Hindlimb muscle (tissue), 1 donor: Measurements from ENCODE around the gene MAGEB1. TPM values are rescaled to one million over a fixed set of nuclear protein-coding genes. Genes with fewer than 3 reads are reported as not detected.

ENCODE experiments used
- DNase-seq: peaks from one replicate; pipeline ENCODE4 v3.0.0-alpha.2; 2013
- polyA plus RNA-seq: library from polyadenylated mRNA; unstranded; fragments of 120-200 nt; gene quantifications from one replicate; pipeline ENCODE4 v1.2.1, GENCODE V29; 2013; ENCODE audit not compliant: insufficient read length

The MAGEB1 gene, protein sequence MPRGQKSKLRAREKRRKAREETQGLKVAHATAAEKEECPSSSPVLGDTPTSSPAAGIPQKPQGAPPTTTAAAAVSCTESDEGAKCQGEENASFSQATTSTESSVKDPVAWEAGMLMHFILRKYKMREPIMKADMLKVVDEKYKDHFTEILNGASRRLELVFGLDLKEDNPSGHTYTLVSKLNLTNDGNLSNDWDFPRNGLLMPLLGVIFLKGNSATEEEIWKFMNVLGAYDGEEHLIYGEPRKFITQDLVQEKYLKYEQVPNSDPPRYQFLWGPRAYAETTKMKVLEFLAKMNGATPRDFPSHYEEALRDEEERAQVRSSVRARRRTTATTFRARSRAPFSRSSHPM
- polyA plus RNA-seq, result not detected

DNA sequence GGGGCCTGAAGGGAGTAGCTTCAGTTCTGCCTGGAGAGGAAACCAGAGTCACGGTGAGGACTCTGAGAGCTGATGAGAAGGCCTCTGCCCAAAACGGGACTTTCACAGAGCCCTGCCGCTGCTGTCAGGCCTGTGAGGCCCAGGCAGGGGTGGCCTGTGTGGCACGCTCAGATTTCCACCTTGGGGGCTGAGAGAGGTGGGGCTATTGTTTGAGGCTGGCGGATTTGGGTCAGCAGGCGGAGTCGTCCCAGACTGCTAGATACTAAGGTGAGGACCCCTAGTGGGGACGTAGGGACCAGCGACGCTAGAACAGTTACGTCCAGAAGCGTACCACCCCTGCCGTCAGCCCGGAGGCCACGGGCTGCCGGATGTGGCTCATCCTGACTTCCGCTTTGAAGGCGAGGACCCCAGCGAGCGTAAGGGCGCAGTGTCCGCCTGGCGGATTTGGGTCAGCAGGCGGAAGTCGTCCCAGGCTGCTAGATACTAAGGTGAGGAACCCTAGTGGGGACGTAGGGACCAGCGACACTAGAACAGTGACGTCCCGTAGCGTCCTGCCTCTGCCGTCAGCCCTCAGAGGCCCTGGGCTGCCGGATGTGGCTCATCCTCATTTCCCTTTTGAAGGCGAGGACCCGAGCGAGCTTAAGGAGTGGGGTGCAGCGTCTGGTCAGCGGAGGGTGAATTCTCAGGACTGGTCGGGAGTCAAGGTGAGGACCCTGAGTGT, at the start of gene MAGEB1:
MAGEB1 (plus strand) TSS at position 378 of the 721 bp plus-strand sequence. CDS start 3,348 bp downstream, outside the sequence.
- DNase-seq, result no peak

DNA sequence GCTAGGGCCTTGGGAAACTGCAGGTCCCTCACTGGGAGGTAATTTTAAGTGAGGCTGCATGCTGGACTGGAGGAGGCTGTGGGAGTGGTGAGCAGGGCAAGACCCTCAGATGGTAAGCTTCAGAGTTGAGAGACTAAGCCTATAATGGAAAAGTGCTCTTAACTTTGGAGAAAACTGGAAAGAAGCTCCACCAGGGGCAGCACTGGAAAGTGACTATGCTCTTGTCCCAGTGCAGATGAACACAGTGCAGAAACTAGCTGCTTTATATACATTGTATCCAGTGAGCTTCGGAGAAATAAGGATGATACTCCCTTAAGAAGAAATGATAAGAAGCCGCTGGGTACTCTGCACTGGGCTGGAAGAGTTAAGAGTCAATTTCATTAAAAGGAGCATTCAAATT, 34.8 kb upstream of the MAGEB1 start:
- DNase-seq, result no peak

DNA sequence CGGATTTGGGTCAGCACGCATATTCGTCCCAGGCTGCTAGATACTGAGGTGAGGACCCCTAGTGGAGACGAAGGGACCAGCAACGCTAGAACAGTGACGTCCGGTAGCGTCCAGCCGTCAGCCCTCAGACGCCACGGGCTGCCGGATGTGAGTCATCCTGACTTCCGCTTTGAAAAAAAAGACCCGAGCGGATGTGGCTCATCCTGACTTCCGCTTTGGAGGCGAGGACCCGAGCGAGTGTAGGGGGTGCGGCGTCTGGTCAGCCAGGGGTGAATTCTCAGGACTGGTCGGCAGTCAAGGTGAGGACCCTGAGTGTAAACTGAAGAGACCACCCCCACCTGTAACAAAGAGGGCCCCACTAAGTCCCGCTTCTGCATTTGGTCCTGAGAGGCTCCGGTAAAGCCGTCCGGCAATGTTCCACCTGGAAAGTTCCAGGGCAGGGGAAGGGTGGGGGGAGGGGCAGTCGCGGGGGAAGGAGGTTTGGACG, 31.5 kb upstream of the MAGEB1 start, which contains the start of gene MAGEB2:
MAGEB2 (plus strand) TSS at position 207 of the 487 bp plus-strand sequence. CDS start 3,018 bp downstream, outside the sequence.
- DNase-seq, result no peak

DNA sequence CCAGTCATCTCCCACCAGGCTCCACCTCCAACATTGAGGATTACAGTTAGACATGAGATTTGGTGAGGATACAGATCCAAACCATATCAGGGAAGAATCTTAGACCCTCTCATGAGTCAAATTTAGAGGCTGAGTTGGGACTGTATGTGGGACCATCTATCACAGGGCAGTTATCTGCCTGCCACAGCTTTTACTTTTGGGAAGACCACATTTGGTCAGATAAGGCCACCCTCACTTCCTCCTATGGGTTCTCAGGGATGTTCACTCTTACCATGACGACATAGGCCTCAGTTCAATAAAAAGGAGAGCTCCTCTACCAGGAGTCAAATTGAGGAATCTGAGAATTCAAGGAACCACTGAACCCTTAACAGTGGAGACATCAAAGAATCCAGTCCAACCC, 29.5 kb upstream of the MAGEB1 start:
- no peak for DNase-seq

DNA sequence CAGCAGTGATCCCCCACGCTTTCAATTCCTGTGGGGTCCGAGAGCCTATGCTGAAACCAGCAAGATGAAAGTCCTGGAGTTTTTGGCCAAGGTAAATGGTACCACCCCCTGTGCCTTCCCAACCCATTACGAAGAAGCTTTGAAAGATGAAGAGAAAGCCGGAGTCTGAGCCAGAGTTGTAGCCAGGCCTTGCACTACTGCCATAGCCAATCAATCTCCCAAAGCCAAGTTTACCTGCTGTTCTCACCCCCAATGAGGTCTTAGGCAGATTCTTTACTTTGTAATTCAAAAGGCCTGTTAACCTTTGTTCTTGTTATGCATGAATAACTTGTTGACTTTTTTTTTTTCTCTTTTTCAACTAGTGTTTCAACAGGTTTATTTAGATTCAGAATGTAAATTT, 27.6 kb upstream of the MAGEB1 start:
- DNase-seq, result no peak

DNA sequence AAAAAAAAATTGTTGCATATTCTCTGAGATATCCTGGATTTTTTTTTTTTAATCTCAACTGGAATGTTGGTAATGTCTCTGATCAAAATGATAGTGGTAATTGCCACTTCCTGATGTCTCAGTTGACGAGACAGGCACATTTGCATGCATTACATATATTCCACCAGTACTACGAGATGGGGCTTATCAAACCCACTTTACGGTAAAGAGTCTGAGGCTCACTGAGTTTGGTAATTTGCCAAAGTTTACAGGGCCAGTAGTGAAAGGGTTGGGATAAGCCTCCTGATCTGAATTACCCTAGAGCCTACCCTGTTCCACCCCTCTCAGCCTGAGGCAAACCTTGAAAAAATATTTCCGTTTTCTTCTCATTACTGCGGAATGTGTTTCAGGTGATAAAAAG, 26.3 kb upstream of the MAGEB1 start:
- no peak for DNase-seq

DNA sequence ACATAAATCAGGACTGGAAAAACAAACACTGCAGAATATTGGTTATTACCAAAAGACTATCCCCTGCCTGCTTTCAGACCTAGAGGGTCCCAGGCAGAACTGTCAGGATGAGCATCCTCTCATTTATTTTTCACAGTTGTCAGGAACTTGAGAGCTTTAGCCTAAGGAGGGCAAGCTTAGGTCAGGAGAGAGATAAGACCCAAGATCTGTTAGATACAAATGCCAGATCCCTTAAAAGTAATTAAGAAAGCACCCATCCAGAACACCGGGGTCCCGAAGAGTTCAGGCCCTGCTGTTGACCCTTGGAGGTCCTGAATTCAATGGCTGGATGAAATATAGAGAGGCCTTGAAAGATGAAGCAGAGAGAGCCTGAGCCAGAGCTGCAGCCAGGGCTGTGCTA, 22.4 kb upstream of the MAGEB1 start:
- no peak for DNase-seq

DNA sequence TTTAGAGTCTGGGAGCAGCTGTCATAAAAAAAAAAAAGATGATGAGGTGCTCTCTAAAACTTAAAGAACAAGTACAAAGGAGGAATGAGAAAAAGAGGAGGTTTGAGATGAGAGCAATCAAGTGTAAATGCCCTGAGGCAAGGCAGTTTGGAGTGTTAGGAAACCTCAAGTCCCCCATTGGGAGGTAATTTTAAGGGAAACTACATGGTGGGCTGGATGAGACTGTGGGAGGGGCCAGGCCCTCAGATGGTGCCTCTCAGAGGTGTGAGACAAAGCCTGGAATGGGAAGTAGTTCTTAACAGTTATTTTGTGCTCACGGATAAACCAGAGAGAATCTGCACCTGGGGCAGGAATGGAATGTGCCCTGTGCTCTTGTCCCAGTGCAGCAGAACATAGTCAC, 18.4 kb upstream of the MAGEB1 start:
- no peak for DNase-seq

DNA sequence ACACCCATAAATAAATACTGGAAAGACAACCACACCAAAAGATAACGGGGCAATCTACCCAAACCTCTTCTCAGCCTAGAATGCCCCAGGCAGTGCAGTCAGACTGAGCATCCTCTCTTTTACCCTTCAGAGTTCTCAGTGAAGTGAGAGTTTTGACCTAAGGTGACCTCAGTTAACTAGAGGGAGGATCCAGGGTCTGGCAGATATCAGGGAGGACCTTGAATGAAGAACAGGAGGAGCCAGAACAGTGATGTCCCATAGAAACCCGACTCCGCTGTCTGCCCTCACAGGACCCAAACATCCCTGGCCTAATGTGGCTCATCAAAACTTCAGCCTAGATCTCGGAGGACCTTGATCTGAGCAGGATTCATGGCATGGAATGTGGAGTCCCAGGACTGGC, 16.6 kb upstream of the MAGEB1 start, which contains the start of gene MAGEB3:
MAGEB3 (plus strand) TSS at position 263 of the 400 bp plus-strand sequence. CDS start 5,268 bp downstream, outside the sequence.
- DNase-seq, result no peak

DNA sequence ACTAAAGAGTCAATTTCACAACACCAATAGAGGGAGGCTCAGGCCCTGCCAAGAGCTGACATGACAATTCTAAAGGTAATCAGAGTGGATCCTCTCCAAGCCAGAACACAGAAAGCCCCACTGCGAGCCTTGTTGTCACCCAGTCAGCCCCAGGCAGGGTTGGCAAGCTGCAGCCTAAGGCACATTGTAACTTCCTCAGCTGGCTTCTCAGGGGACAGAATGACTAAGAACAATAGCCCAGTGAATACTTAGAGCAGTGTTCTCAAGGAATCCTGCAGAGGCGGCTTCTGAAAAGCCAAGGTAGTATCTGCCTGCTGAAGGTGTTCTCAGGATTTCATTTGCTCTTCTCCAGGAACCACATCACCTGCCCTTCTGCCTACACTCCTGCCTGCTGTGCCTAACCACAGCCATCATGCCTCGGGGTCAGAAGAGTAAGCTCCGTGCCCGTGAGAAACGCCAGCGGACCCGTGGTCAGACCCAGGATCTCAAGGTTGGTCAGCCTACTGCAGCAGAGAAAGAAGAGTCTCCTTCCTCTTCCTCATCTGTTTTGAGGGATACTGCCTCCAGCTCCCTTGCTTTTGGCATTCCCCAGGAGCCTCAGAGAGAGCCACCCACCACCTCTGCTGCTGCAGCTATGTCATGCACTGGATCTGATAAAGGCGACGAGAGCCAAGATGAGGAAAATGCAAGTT, 5.1 kb upstream of the MAGEB1 start, which contains the start of gene MAGEB4:
MAGEB4 (plus strand) TSS at position 277 of the 692 bp plus-strand sequence; CDS start at position 413, 136 bp downstream.
- no peak for DNase-seq

DNA sequence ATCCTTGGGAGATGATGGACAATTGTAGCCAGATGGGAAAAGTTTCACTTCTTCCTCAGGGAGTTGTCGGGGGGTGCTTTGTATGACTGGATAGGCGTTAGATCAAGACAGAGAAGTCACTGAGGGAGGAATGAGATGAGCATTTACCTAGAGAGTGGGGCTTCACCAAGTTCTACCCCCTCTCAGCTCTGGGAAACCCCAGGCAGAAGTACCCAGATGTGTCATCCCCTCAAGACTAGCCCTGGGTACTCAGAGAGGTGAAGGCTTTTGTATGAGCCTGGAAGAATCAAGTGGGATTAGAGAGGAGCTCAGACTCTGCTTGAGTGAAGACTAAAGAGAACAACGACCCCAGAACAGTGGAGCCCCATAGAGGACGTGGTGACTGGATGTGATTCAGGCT, 1.9 kb downstream of the MAGEB1 start:
- DNase-seq, result no peak

DNA sequence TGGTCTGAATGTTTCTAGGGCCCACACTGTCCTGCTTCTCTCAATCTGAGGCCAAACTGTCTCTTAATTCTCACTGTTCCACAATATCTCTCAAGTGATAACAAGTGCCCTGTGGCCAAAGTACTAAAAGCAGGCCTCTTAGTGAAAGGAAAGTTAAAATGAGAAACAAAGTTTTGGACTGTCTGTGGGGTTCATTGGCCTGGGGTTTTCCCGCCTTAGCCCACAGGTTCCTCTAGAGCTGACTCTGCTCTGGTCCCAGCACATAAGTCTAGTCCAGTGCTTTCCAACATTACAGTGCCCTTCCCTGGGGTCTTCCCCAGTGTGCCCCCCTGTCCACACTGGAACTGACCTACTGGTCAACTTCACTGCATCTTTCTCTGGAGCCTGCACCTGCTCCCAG, 6.3 kb downstream of the MAGEB1 start:
- no peak for DNase-seq

DNA sequence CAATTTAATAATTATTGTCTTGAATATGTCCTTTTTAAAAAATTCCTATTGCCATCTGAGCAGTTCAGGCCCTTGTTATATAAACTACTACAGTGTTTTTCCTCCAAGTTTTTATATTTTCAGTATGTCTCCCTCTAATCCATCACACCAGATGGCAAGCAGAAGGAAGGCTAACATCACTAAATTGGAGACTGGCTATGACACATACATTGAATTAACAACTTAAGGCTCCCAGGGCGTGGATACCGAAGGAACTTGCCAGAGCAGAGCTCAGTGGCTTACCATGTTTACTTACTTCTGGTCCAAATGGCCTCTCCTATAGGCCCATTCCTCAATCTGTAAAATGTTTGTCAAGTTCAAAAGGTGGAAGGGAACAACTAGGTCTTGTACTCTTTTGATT, 13.0 kb downstream of the MAGEB1 start:
- no peak for DNase-seq

DNA sequence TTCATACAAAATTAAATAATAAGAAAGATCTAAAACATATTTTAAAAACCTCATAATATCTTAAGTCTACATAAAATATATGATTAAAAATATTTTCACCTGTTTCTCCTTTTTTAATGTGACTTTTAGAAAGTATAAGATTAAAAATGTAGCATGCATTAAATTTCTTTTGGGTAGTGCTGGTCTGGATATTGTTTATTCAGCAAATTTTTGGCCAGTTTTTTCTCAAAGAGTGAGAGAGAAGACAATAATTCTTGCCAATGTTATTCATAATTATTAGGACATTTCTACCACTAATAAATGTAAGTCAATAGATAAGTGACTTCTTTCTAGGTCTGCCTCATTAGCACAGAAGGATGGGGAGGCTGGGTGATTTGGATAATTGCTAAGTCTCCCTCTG, 14.1 kb downstream of the MAGEB1 start:
- no peak for DNase-seq

DNA sequence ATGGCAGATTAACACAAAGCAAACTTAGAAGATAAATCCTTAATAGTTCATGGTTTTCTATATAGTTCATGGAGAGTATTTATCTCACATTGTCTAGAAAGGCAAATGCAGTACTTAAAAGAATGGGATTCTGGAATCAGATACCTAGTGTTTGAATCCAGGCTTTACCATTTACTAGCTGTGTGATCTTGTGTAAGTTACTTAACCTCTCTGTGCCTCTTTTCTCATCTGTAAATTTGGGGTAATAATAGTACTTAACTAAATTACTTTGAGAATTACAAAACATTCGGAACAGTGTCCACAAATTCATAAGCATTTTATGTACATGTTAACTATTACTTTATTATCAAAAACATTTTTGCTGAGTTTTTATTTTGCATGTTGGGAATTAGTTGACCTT, 15.8 kb downstream of the MAGEB1 start:
- DNase-seq, result no peak

DNA sequence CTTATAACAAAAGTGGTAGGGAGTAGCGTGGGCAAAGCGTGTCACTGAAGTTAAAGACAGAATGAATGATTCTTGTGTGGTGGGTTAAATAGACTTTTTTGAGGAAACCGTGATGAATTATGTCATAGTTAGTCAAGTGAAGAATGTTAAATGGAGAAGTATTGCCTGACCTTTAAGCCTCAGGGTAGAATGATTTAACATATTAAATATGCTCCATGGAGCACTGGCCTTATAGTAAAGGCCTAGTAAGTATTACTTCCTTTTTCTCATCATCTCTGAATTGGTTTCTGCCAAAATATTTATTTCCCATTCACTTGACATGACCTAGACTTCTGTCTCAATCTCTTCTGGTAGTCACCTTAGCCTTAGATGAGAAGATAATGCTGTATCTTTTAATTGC, 23.7 kb downstream of the MAGEB1 start:
- DNase-seq, result no peak

DNA sequence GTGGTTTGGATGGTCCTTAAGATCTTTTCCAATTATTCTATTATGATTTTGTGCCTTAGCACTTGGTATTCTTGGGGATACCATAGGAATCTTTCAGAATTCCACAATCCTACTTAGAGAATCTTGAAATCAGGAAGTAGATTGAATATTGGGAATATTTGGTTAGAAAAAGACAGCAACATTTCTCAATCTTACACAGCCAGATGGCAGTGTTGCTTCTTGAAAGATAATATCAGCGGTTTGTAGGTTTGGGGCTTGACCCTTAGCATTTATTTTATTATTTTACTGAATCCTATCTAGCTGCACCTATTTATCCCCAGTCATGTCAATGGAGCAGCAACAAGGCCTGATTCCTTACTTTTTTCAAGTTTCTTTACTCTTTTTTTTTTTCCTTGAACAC, 28.6 kb downstream of the MAGEB1 start:
- DNase-seq, result peak; percentile 1

DNA sequence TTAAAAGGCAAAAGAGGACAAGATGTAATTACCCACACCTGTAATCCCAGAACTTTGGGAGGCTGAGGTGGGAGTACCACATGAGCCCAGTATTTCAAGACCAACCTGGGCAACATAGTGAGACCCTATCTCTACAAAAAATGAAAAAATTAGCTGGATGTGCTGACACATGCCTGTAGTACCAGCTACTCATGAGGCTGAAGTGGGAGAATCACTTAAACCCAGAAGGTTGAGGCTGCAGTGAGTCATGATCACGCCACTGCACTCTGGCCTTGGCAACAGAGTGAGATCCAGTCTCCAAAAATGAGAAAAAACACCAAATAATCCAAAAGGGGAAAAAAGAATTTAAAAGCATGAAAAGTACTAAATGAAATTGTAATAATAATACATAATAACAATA, 31.4 kb downstream of the MAGEB1 start:
- DNase-seq, result no peak

DNA sequence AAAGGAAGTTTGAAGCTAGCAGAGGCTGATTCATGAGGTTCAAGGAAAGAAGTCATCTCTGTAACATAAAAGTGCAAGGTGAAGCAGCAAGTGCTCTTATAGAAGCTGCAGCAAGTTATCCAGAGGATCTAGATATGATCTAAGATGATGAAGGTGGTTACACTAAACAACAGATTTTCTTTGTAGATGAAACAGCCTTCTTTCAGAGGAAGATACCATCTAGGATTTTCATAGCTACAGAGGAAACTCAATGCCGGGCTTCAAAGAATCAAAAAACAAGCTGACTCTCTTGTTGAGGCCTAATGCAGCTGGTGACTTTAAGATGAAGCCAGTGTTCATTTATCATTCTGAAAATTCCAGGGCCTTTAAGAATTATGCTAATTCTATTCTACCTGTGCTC, 33.5 kb downstream of the MAGEB1 start:
- DNase-seq, result no peak

DNA sequence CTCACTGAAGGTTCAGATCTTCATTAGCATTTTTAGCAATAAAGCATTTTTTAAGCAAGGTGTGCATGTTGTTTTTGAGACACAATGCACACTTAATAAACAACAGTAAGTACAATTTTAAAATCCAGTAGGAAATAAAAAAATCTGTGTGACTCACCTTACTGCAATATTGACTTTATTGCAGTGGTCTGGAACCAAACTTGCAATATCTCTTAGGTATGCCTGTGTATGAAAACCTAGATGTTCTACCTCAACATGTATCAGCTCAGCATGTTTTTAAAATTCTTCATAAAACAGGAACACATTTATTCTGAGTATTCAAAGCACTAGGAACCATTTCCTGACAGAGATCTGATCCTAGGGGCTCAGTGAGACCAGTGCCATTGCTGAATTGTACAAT, 35.6 kb downstream of the MAGEB1 start:
- DNase-seq, result no peak

DNA sequence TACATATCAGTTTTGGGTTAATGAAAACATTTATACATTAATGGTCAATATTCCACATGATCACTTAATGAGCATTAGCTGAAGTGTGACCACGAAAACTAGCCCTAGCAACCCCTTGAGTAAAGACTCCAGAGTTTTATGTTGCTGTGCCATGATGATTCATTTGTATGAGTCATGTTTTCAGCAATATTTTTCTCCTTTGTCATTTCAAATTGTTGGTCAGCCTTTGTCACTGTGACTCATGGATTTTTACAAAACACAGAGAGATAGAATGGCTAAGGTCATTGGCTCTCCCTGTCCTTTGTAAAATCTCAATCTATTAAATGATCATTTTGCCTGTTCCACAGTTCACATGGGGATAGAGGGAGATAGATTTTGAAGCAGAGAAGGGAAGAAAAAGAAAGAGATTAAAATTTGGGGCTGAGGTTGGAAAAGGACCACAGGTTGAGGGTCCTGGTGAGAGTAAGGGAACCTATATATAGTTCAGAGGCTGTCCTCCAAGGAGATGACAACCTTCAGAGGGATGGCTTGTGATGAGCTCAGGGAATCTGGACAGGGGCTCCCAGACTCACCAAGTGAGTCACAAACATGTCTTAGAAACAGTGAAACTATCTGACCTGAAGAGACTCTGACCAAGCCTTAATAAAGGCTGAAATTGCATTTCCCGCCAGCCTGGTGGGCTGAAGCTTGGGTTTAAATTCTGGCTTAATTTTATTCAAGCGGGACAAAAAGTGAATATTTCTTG, 36.7 kb downstream of the MAGEB1 start:
- DNase-seq, result no peak
